ENCODE measurements around the gene EPX.

The EPX gene

GRCh38 chr17:58231641-58232040 is 39.1 kb downstream of the EPX start:
- DNase-seq: no peak

- peak in 1 of 2 donors; percentile 39 for DNase-seq
These were observed 40.2 kb downstream of the EPX start for GRCh38 chr17:58232707-58233156.

GRCh38 chr17:58233543-58233942 is 41.0 kb downstream of the EPX start:
- DNase-seq: no peak

- no peak for DNase-seq
These were observed 42.0 kb downstream of the EPX start for GRCh38 chr17:58234512-58234911.

- DNase-seq: peak in 1 of 2 donors; percentile 1
These were observed 43.3 kb downstream of the EPX start for GRCh38 chr17:58235821-58236220.

- DNase-seq: peak in 1 of 2 donors; percentile 1
These were observed 43.9 kb downstream of the EPX start for GRCh38 chr17:58236394-58236793.

GRCh38 chr17:58238147-58238634 is 45.7 kb downstream of the EPX start, which contains the start of gene LPO:
LPO (plus strand) TSS chr17:58238584; CDS start chr17:58242980, 4,396 bp downstream.
- no peak for DNase-seq

- no peak for DNase-seq
These were observed 47.5 kb downstream of the EPX start for GRCh38 chr17:58239987-58240386.

GRCh38 chr17:58242171-58242784 is 49.8 kb downstream of the EPX start:
- DNase-seq: peak in 1 of 2 donors; percentile 30

- no peak for DNase-seq
These were observed 52.4 kb downstream of the EPX start for GRCh38 chr17:58244963-58245362.

GRCh38 chr17:58245428-58246103 is 53.0 kb downstream of the EPX start:
- no peak for DNase-seq

- no peak for DNase-seq
These were observed 53.7 kb downstream of the EPX start for GRCh38 chr17:58246104-58246740.

GRCh38 chr17:58246781-58247180 is 54.3 kb downstream of the EPX start:
- no peak for DNase-seq

GRCh38 chr17:58247511-58248363 is 55.2 kb downstream of the EPX start:
- no peak for DNase-seq

GRCh38 chr17:58248955-58249269 is 56.4 kb downstream of the EPX start:
- DNase-seq: no peak

- peak; percentile 81 to 84 for DNase-seq
These were observed 57.0 kb downstream of the EPX start for GRCh38 chr17:58249270-58250133.

GRCh38 chr17:58250344-58251011 is 58.0 kb downstream of the EPX start:
- DNase-seq: peak in 1 of 2 donors; percentile 15

- no peak for DNase-seq
These were observed 59.6 kb downstream of the EPX start for GRCh38 chr17:58252141-58252540.

- DNase-seq: no peak
These were observed 60.6 kb downstream of the EPX start for GRCh38 chr17:58253082-58253481.

Measured in stimulated activated CD4-positive, alpha-beta T cell treated with anti-CD3 and anti-CD28 coated beads, Interleukin-2, amount 100 ng/mL, for 24 hours (primary cell).